ENCODE data around the gene SLC43A2.

DNA sequence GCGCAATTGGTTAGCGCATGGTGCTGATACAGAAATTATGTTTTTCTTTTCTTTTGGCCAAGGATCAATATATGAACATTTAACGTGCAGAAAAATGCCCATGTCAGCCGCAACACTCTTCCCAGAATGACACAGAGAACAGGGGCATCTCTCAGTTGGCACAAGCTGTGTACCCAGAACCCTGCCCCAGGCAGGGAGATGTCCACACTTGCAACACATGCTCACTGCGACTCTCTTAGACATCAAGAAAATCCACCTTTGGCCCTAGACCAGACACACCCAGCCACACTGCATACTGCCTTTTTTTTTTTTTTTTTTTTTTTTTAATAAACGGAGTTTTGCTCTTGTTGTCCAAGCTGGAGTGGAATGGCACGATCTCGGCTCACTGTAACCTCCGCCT, 83.0 kb downstream of the SLC43A2 start:
- TF ChIP-seq GATA2 (IDR thresholded peaks at IDR 0.05; ENCODE audit: low read depth, low read length) (no peak), GATA3 (IDR thresholded peaks at IDR 0.05; ENCODE audit: low read depth, low read length) (no peak)
